NCI-H1436 (cell line): ENCODE data around the gene ASMTL.
"Not testable (repeated sequence)": the region's sequence is repeated elsewhere in the genome, so short reads cannot be mapped to it uniquely, and the experiment has no call there.

Experiments
- DNase-seq: peaks from one replicate; lab custom pipeline; 2025; lab: John Stamatoyannopoulos, UW

Gene ASMTL

DNA sequence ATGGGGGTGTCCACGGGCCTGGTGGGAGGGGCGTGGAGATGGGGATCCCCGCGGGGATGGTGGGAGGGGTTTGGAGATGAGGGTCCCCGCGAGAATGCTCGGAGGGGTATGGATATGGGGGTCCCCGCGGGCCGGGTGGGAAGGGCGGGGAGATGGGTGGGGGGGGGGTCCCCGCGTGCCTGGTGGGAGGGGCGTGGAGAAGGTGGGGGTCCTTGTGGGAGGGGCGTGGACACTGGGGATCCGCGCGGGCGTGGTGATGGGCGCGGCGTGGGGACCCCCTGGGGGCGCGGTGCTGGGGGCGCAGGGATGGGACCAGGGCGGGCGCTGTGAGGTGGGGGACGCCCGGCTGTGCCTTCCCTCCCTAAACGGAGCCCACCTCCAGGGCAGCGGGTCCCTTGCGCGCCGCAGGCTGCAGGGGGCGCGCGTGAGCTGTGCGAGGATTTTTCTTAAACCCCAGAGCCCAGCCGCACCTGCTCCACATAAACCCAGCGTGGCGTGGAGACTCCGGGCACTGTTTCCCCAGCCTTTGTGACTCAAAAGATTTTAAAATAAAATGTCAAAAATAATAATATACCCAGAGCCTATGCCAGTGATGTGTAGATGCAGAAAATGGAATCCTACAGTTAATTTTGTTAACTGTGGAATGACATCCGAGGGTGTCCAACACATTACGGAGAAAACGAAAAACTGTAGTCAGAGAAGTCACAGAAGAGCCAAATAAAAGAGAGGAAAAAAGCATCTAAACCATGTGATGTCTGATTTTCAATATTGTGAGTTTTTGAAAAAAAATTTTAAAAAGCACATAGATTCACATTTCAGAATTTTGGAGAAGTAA, 1.5 kb upstream of the ASMTL start:
- DNase-seq, result no peak

- no peak for DNase-seq
These were observed 680 bp upstream of the ASMTL start for GRCh38 chrX:1453395-1453783.

GRCh38 chrX:1451661-1452515, 821 bp downstream of the ASMTL start:
- DNase-seq, result no peak

- DNase-seq, result no peak
These were observed 1.5 kb downstream of the ASMTL start for GRCh38 chrX:1451251-1451660.

- no peak for DNase-seq
These were observed 2.1 kb downstream of the ASMTL start for GRCh38 chrX:1450361-1451161.

- DNase-seq, result no peak
These were observed 2.9 kb downstream of the ASMTL start for GRCh38 chrX:1449823-1450149.

- no peak for DNase-seq
These were observed 3.5 kb downstream of the ASMTL start for GRCh38 chrX:1449036-1449822.

DNA sequence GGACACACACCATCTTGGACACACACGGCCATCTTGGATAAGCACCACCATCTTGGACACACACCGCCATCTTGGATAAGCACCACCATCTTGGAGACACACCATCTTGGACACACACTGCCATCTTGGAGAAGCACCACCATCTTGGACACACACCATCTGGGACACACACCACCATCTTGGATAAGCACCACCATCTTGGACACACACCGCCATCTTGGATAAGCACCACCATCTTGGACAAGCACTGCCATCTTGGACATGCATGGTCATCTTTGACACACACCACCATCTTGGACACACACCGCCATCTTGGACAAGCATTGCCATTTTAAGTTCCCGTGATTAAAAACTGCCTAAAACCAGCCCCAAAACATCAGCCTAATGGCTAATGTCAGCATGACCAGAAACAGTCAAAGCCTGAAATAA, 4.1 kb downstream of the ASMTL start:
- DNase-seq, result not testable (repeated sequence)

GRCh38 chrX:1447969-1448572, 4.6 kb downstream of the ASMTL start:
- not testable (repeated sequence) for DNase-seq

DNA sequence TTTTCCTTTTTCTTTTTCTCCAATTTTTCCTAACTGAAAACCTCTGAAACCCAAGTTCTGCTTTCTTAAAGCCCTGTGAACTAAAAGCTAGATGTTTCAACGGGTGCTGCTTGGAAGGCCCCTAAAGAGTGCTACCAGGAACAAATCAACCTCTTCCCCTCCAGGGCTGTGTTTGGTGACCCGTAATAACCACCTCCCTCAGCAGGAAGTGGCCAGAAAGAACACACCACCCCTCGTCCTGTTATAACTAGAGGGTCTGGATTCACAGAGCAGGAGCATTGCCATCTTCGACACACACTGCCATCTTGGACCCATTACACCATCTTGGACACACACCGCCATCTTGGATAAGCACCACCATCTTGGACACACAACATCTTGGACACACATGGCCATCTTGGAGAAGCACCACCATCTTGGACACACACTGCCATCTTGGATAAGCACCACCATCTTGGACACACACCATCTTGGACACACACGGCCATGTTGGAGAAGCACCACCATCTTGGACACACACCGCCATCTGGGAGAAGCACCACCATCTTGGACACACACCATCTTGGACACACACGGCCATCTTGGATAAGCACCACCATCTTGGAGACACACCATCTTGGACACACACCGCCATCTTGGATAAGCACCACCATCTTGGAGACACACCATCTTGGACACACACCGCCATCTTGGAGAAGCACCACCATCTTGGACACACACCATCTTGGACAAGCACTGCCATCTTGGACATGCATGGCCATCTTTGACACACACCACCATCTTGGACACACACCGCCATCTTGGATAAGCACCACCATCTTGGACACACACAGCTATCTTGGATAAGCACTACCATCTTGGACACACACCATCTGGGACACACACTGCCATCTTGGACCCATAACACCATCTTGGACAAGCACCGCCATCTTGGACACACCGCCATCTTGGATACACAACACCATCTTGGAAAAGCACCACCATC, 5.4 kb downstream of the ASMTL start:
- not testable (repeated sequence) for DNase-seq

GRCh38 chrX:1444561-1445500, 7.9 kb downstream of the ASMTL start:
- no peak for DNase-seq

- DNase-seq, result no peak
These were observed 9.1 kb downstream of the ASMTL start for GRCh38 chrX:1443496-1444075.

DNA sequence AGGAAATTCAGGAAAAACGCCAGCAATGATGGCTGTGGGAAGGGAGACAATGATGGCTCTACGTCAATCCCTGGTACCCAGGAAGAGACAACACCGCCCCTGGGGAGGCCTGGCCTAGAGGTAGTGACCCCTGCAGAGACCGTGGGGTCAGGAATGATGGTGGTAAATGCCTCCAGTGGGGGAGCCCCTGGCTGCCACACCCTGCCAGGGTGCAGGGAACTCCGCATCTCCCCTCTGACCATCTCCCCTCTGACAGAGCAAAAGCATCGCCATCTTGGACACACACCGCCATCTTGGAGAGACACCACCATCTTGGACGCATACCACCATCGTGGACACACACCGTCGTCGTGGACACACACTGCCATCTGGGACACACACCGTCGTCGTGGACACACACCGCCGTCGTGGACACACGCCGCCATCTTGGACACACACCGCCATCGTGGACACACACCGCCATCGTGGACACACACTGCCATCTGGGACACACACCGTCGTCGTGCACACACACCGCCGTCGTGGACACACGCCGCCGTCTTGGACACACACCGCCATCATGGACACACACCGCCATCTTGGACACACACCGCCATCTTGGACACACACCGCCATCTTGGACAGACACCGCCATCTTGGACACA, 9.9 kb downstream of the ASMTL start:
- DNase-seq, result no peak

DNA sequence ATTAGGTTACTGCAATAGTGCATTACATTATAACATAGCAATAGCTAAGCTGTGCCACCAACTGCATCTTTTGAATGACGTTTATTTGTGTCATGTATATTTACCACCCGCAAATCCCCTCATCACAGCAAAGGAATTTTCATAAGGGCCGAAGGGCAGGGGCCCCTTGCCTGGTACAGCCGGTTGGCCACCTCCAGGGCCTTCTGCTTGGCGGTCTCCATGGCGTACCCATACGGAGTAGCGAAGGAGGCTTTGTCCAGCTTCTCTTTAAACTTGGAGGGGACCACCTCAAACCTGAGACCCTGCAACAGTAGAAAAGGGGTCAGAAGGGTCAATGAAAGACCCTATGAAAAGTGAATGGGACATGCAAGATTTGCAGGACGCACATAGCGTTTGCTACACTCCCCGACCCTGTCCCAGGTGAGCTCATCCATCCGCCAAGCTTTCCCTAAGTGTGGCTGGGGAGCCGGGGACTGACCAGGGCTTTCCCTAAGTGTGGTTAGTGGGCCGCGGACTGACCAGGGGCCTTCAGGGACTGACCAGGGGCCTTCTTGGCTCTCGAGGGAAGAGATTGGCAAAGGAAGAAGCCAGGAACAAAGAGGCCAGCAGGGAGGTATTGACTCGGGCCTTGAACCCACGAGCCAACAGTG, 10.6 kb downstream of the ASMTL start:
- DNase-seq, result no peak

DNA sequence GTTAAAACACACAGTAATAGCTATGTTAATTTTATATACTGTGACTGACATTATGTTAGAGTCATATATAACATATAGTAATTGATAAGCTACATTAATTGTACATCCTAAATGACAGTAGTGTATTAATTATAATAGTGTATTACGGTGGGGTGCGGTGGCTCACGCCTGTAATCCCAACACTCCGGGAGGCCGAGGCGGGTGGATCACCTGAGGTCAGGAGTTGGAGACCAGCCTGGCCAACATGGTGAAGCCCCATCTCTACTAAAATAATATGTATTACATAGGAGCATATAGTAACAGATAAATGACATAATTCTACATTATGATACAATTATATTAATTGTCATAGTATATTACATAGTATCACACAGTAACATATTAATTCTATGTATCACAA, 12.2 kb downstream of the ASMTL start:
- DNase-seq, result no peak

- no peak for DNase-seq
These were observed 17.3 kb downstream of the ASMTL start for GRCh38 chrX:1435241-1435895.

DNA sequence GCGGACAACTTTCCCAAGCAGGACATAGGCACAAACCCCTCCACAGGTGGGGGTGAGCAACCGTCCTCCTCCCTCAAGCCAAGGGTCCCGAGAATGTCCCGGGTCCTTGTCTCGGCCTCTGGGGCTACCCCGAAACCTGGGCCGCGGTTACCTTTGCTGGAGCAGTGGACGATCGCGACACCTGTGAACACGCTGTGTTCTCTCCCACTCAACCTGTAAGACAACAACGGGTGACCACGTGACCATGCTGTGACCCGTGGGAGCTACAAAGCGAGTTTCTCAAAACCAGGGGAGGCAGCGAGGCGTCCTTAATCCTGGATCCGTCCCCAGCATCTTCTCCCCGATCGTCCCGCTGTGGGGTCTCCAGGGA, 17.9 kb downstream of the ASMTL start:
- DNase-seq, result no peak
